Measurements from ENCODE around the gene PPM1F.
"Not testable (repeated sequence)": the region's sequence is repeated elsewhere in the genome, so short reads cannot be mapped to it uniquely, and the experiment has no call there.

The PPM1F gene

DNA sequence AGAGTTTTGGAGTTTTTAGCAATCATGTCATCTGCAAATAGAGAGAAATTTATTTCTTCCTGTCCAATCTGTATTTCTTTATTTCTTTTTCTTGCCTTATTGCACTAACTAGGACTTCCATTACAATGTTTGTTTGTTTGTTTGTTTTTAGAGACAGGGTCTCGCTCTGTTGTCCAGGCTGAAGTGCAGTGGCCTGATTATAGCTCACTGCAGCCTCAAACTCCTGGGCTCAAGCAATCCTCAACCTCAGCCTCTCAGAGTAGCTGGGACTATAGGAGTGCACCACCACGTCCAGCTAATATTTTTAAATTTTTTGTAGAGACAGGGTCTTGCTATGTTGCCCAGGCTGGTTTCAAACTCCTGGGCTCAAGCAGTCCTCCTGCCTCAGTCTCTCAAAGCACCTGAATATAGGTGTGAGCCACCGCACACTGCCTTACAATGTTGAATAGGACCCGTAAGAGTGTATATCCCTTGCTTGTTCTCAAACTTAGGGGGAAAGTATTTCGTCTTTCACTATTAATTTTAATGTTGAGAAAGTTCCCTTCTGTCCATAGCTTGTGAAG lies 55.6 kb downstream of the PPM1F start:
- DNase-seq (ENCODE audit: low read depth, low spot score): no peak

DNA sequence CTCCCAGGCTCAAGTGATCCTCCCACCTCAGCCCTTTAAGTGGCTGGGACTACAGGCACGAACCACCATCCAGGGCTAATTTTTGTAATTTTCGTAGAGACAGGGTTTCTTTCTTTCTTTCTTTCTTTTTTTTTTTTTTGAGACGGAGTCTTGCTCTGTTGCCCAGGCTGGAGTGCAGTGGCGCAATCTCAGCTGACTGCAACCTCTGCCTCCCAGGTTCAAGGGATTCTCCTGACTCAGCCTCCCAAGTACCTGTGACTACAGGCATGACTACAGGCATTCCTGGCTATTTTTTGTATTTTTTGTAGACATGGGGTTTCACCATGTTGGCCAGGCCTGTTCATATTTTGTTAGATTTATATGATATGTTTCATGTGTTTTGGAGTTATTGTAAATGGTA lies 56.4 kb downstream of the PPM1F start:
- not testable (repeated sequence) for DNase-seq (ENCODE audit: low read depth, low spot score)

DNA sequence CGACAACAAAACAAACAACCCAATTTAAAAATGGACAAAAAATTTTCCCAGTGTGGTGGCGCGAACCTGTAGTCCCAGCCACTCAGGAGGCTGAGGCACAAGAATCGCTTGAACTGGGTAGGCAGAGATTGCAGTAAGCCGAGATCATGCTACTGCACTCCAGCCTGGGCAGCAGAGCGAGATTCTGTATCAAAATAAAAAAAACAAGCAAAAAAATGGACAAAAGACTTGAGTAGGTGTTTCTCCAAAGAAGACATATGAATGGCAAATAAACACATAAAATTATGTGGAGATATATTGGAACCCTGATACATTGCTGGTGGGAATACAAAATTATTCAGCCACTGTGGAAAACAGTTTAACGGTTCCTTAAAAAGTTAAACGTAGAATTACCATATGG lies 57.8 kb downstream of the PPM1F start:
- DNase-seq (ENCODE audit: low read depth, low spot score): no peak

DNA sequence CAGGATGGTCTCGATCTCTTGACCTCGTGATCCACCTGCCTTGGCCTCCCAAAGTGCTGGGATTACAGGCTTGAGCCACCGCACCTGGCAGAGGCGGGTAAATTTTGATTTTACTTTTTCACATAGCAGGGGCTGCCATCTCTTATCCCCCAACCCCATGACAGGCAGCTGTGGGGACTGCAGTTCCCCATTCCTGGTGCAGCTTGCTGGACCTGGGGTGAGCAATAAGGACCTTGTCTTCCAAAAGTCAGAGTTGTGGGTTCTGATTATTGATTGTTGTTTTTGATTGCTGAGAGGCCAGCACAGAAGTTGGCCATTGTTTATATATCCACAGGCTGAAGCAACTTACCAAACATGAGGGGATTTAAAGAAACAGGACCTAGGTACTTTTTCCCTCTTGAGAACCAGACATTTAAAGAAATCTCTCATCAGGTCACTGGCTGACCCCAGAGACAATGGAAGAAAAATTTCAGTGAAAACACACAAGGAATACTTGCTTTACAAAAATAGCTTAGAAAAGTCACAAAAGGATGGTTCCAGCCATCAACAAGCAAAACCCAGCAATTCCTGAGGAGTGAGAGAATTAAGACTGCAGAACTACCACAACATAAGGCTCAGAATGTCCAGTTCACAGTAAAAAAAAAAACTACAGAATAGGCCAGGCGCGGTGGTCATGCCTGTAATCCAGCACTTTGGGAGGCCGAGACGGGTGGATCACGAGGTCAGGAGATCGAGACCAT lies 63.2 kb downstream of the PPM1F start:
- DNase-seq (ENCODE audit: low read depth, low spot score): no peak

DNA sequence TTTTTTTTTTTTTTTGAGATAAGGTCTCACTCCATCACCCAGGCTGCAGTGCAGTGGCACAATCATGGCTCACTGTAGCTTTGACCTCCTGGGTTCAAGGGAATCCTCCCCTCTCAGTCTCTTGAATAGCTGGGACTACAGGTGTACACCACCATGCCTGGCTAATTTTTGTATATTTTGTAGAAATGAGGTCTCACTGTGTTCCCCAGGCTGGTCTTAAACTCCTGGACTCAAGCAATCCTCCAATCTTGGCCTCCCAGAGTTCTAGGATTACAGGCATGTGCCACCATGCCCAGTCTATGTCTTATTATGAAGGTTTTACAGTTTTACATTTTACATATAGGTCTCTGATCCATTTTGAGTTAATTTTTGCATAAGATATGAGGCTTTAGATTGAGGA lies 64.8 kb downstream of the PPM1F start:
- no peak for DNase-seq (ENCODE audit: low read depth, low spot score)

DNA sequence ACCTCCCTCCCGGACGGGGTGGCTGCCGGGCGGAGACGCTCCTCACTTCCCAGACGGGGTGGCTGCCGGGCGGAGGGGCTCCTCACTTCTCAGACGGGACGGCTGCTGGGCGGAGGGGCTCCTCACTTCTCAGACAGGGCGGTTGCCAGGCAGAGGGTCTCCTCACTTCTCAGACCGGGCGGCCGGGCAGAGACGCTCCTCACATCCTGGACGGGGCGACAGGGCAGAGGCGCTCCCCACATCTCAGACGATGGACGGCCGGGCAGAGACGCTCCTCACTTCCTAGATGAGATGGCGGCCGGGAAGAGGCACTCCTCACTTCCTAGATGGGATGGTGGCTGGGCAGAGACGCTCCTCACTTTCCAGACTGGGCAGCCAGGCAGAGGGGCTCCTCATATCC lies 68.7 kb downstream of the PPM1F start:
- DNase-seq (ENCODE audit: low read depth, low spot score): not testable (repeated sequence)

DNA sequence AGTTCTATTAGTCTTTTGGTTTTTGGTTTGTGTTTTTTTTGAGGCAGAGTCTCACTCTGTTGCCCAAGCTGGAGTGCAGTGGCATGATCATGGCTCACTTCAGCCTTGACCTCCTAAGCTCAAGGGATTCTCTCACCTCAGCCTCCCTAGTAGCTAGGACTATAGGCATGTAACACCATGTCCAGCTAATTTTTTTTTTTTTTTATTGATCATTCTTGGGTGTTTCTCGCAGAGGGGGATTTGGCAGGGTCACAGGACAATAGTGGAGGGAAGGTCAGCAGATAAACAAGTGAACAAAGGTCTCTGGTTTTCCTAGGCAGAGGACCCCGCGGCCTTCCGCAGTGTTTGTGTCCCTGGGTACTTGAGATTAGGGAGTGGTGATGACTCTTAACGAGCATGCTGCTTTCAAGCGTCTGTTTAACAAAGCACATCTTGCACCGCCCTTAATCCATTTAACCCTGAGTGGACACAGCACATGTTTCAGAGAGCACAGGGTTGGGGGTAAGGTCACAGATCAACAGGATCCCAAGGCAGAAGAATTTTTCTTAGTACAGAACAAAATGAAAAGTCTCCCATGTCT lies 69.8 kb downstream of the PPM1F start:
- DNase-seq (ENCODE audit: low read depth, low spot score): not testable (repeated sequence)

DNA sequence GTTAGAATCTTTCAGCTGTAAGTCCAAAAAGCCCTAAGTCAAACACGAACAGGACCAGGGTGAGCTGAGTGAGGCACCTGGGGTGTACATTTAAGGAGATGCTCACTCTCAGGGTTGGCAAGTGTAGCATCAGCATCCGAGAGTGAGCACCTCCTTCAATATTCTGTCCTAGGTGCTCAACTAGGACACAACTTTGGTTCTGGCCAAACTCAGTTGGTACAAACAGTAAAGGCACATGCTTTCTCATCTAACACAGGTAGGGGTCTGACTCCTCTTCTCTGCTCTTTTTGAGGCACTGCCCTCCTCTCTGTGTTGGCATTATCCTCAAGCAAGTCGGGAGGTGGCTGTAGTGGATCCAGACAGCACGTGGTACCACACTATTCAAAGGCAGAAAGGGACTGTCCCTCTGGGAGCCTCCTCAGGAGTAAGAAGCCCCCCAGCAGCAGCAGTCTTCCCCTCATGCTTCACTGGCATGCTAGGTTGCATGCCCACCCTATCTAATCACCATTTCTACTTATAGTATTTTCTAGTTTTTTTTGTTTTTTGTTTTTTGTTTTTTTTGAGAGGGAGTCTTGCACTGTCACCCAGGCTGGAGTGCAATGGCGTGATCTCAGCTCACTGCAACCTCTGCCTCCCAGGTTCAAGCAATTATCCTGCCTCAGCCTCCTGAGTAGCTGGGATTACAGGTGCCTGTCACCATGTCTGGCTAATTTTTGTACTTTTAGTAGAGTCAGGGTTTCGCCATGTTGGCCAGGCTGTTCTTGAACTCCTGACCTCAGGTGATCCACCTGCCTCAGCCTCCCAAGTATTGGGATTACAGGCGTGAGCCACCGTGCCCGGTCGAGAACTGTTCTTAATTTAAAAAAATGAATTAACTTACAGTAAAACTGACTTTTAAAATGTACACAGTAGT lies 70.6 kb downstream of the PPM1F start:
- no peak for DNase-seq (ENCODE audit: low read depth, low spot score)

DNA sequence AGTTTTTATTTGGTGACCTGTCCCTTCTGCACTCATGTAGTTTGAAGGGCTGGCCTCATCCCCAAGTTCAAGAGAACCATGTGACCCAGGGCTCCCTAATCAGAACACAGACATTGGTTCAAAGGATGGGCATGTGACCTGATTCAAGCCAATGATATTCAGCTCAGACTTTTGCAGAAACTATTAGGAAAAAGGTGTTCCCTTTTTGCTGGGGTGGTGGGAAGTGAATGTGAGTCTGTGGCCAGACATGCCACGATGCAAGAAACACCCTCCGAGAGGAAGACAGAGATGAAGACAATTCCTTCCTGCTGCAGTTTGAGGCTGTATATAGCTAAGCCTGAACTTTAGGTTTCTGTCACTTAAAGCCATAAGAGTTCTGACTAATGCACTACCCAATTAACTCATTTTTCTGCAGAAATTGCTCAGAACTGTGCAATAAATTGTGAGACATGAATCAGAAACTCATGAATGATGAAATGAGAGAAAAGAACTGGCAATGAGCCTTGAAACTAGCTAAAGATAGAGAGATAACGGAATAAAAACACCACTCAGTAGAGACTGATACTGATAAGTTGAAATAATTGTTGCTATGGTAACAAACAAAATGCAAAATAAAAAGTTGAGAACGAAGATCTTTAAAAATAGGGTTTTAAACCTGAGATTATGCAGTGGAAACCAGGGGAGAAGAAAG lies 76.0 kb downstream of the PPM1F start:
- no peak for DNase-seq (ENCODE audit: low read depth, low spot score)

DNA sequence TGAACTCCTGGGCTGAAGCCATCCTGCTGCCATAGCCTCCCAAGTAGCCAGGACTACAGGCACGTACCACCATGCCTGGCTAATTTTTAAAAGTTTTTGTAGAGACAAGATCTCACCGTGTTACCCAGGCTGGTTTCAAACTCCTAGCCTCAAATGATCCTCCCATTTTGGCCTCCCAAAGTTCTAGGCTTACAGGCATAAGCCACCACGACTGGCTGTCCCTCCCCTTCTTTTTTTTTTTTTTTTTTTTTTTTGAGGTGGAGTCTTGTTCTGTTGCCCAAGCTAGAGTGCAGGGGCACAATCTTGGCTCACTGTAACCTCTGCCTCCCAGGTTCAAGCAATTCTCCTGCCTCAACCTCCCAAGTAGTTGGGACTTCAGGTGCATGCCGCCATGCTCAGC lies 77.7 kb downstream of the PPM1F start:
- DNase-seq (ENCODE audit: low read depth, low spot score): not testable (repeated sequence)

DNA sequence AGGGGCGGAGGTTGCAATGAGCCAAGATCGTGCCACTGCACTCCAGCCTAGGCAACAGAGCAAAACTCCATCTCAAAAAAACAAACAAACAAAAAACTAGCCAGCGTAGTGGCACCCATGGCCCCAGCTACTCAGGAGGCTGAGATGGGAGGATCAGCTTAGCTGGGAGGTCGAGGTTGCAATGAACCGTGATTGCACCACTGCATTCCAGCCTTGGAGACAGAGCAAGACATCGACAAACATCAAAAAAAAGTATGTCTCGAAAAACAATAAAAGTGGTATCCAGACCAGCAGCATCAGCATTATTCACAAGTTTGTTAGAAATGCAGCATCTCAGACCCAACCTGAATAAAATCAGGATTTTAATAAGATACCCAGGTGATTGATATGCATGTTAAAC lies 79.0 kb downstream of the PPM1F start:
- no peak for DNase-seq (ENCODE audit: low read depth, low spot score)

DNA sequence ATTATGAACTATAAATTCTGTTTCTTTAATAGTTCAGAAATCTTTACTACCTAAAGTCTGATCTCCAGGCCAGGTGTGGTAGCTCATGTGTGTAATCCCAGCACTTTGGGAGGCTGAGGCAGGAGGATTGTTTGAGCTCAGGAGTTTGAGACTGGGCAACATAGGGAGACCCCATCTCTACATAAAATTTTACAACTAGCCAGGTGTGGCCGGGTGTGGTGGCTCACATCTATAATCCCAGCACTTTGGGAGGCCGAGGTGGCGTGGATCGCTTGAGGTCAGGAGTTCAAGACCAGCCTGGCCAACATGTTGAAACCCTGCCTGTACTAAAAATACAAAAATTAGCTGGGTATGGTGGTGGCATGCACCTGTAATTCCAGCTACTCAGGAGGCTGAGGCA lies 79.9 kb downstream of the PPM1F start:
- not testable (repeated sequence) for DNase-seq (ENCODE audit: low read depth, low spot score)

Data from astrocyte of the hippocampus (primary cell).